ENCODE data around the gene OR4D1. TPM values are rescaled to one million over a fixed set of nuclear protein-coding genes. Genes with fewer than 3 reads are reported as not detected.
"Not testable (repeated sequence)": the region's sequence is repeated elsewhere in the genome, so short reads cannot be mapped to it uniquely, and the experiment has no call there.

The OR4D1 gene
- total RNA-seq, 2 donors from 2014 or later = not detected

DNA sequence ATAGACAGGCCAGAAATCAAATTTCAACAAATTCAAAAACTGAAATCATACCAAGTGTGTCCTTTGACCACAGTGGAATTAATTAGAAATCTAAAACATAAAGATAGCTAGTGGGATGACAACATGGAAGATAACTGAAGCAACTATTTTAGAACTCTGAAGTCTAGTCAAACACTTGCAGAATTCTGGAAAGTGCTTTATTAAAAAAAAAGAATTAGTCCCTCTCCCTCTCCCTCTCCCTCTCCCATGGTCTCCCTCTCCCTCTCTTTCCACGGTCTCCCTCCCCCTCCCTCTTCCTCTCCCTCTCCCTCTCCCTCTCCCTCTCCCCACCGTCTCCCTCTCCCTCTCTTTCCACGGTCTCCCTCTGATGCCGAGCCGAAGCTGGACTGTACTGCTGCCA lies 6.7 kb upstream of the OR4D1 start:
- no peak for TF ChIP-seq CTCF (IDR thresholded peaks at IDR 0.05)
- no peaks in the 10 kb centered on the region for H3K9me3 ChIP-seq
- H3K4me3 ChIP-seq = no peak overlapping the region
- H3K9ac ChIP-seq (ENCODE audit: low read depth in 2 of 2, low read length in 2 of 2) = no peak overlapping the region
- intact Hi-C loops (cut with DNase I) = no loop called here
- DNase-seq = no peak
- H3K36me3 ChIP-seq = no peaks in the 10 kb centered on the region
- H3K4me1 ChIP-seq = no peaks in the 10 kb centered on the region
- no peak overlapping the region for H3K27ac ChIP-seq
- no peaks in the 10 kb centered on the region for H3K27me3 ChIP-seq

DNA sequence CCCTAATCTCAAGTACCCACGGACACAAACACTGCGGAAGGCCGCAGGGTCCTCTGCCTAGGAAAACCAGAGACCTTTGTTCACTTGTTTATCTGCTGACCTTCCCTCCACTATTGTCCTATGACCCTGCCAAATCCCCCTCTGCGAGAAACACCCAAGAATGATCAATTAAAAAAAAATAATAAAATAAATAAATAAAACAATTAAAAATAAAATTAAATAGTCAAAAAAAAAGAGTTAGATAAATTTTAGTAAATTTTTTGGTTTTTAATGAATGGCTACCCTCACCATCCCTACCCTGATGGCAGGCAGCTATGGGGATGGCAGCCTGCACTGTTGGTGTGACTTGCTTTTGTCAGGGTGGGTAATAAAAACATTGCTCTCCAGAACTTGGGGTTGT lies 4.8 kb upstream of the OR4D1 start:
- intact Hi-C loops (cut with DNase I); H3K36me3 ChIP-seq: not testable (repeated sequence)

DNA sequence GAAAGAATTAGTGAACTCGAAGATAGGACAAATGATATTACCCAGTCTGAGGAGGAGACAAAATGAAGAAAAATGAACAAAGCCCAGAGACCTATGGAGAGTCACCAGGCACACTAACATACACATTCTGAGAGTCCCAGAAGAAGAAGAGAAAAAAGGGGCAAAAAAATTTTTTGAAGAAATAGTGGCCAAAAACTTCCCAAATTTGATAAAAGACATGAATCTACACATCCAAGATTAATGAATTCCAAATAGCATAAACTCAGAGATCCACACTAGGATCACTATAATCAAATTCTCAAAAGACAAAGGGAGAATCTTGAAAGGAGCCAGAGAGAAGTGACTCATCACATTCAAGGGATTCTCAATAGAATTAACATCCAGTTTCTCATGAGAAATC lies 3.4 kb upstream of the OR4D1 start:
- Histone ChIP-seq H3K4me1 (no peaks in the 10 kb centered on the region), H3K9ac (ENCODE audit: low read depth in 2 of 2, low read length in 2 of 2) (no peak overlapping the region), H3K36me3 (no peaks in the 10 kb centered on the region), H3K9me3 (no peaks in the 10 kb centered on the region), H3K27me3 (no peaks in the 10 kb centered on the region), H3K4me3 (no peak overlapping the region), H3K27ac (no peak overlapping the region)
- no peak for TF ChIP-seq CTCF (IDR thresholded peaks at IDR 0.05)
- DNase-seq = no peak
- intact Hi-C loops (cut with DNase I) = no loop called here

More for the DNA sequence above, 4.8 kb upstream of the OR4D1 start:
- not testable (repeated sequence) for H3K4me3 ChIP-seq; H3K9me3 ChIP-seq; H3K9ac ChIP-seq (ENCODE audit: low read depth in 2 of 2, low read length in 2 of 2); DNase-seq; H3K4me1 ChIP-seq; H3K27me3 ChIP-seq; H3K27ac ChIP-seq

GRCh38 chr17:58148609-58149008 lies 425 bp downstream of the OR4D1 start:
- no peaks in the 10 kb centered on the region for H3K36me3 ChIP-seq
- intact Hi-C loops (cut with DNase I) = no loop called here
- H3K9me3 ChIP-seq = no peaks in the 10 kb centered on the region
- no peak for TF ChIP-seq CTCF (IDR thresholded peaks at IDR 0.05)
- H3K27ac ChIP-seq = no peak overlapping the region
- H3K27me3 ChIP-seq = no peaks in the 10 kb centered on the region
- H3K4me3 ChIP-seq = no peak overlapping the region
- DNase-seq = no peak
- no peaks in the 10 kb centered on the region for H3K4me1 ChIP-seq
- no peak overlapping the region for H3K9ac ChIP-seq (ENCODE audit: low read depth in 2 of 2, low read length in 2 of 2)

GRCh38 chr17:58150394-58150793 lies 2.2 kb downstream of the OR4D1 start:
- TF ChIP-seq CTCF (IDR thresholded peaks at IDR 0.05) = no peak
- intact Hi-C loops (cut with DNase I) = no loop called here
- DNase-seq = no peak

DNA sequence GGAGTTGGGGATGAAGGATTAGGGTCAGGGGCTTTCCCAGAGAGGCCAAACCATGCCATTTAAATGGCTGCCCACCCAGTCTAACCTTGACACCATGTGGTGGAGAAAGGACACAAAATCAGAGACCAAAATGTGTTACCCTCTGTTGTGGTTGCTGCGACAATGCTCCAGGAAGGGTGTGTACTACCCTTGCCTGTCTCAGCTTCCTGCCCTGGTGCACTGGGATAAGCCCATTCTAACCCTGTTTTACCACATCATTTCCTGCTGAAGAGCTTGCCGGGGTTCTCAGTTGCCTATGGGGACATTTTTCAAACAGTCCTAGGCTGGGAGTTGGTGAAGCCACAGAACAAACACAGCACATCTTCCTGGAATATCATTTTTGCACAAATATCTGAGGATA lies 4.9 kb downstream of the OR4D1 start:
- TF ChIP-seq CTCF (IDR thresholded peaks at IDR 0.05) = no peak
- DNase-seq = no peak
- Histone ChIP-seq H3K9me3 (no peaks in the 10 kb centered on the region), H3K9ac (ENCODE audit: low read depth in 2 of 2, low read length in 2 of 2) (no peak overlapping the region), H3K27ac (no peak overlapping the region), H3K36me3 (no peaks in the 10 kb centered on the region), H3K27me3 (peaks cover 18% of the 10 kb centered on the region), H3K4me1 (no peaks in the 10 kb centered on the region), H3K4me3 (no peak overlapping the region)
- intact Hi-C loops (cut with DNase I) = no loop called here

More at GRCh38 chr17:58150394-58150793, 2.2 kb downstream of the OR4D1 start:
- H3K27ac ChIP-seq = no peak overlapping the region
- no peaks in the 10 kb centered on the region for H3K36me3 ChIP-seq
- H3K9me3 ChIP-seq = no peaks in the 10 kb centered on the region
- H3K27me3 ChIP-seq = no peaks in the 10 kb centered on the region
- H3K4me3 ChIP-seq = no peak overlapping the region
- H3K9ac ChIP-seq (ENCODE audit: low read depth in 2 of 2, low read length in 2 of 2) = no peak overlapping the region
- H3K4me1 ChIP-seq = no peaks in the 10 kb centered on the region
